ENCODE results near the gene NRIP1.
A peak's percentile ranks its signal among the peaks of the same experiment; 100 is the strongest.

Gene NRIP1

GRCh38 chr21:15065392-15066122 lies 757 bp upstream of the NRIP1 start:
- no peak for DNase-seq

- DNase-seq: no peak
Measured at GRCh38 chr21:15063814-15064575, 805 bp downstream of the NRIP1 start.

- DNase-seq: peak; percentile 50
Measured at GRCh38 chr21:15063081-15063813, 1.6 kb downstream of the NRIP1 start.

- DNase-seq: peak; percentile 11
Measured at GRCh38 chr21:15062606-15062965, 2.2 kb downstream of the NRIP1 start.

GRCh38 chr21:15061747-15062605 lies 2.8 kb downstream of the NRIP1 start:
- peak; percentile 3 for DNase-seq

GRCh38 chr21:15061279-15061678 lies 3.5 kb downstream of the NRIP1 start:
- no peak for DNase-seq

- no peak for DNase-seq
Measured at GRCh38 chr21:15060543-15061175, 4.1 kb downstream of the NRIP1 start.

- no peak for DNase-seq
Measured at GRCh38 chr21:15059397-15059796, 5.4 kb downstream of the NRIP1 start.

GRCh38 chr21:15058854-15059263 lies 5.9 kb downstream of the NRIP1 start:
- no peak for DNase-seq

GRCh38 chr21:15057285-15057684 lies 7.5 kb downstream of the NRIP1 start:
- DNase-seq: no peak

GRCh38 chr21:15054606-15055239 lies 10.1 kb downstream of the NRIP1 start:
- DNase-seq: no peak

- DNase-seq: no peak
Measured at GRCh38 chr21:15054089-15054488, 10.7 kb downstream of the NRIP1 start.

GRCh38 chr21:15053500-15053899 lies 11.3 kb downstream of the NRIP1 start:
- DNase-seq: no peak

GRCh38 chr21:15052459-15052763 lies 12.4 kb downstream of the NRIP1 start:
- no peak for DNase-seq

GRCh38 chr21:15051644-15052458 lies 12.9 kb downstream of the NRIP1 start:
- DNase-seq: peak; percentile 61

- DNase-seq: peak; percentile 24
Measured at GRCh38 chr21:15050568-15051377, 14.0 kb downstream of the NRIP1 start.

GRCh38 chr21:15045017-15045416 lies 19.8 kb downstream of the NRIP1 start:
- no peak for DNase-seq

- DNase-seq: no peak
Measured at GRCh38 chr21:15042531-15042930, 22.3 kb downstream of the NRIP1 start.

- DNase-seq: no peak
Measured at GRCh38 chr21:15039607-15040299, 25.0 kb downstream of the NRIP1 start.

GRCh38 chr21:15037900-15038293 lies 26.9 kb downstream of the NRIP1 start:
- no peak for DNase-seq

Data from NCI-H1417 treated with DMSO at 0.1 percent for 48 hours (cell line).